B cell (primary cell): Measurements from ENCODE around the gene CMYA5. TPM values are rescaled to one million over a fixed set of nuclear protein-coding genes. Genes with fewer than 3 reads are reported as not detected.

Experiments used
- ATAC-seq: fragments of 200-7000 bp; cut with Tn5 transposase; one replicate; pipeline ENCODE4 v1.10.0; 2021; ENCODE audit warnings: low read depth, mild to moderate bottlenecking, moderate number of reproducible peaks, moderate library complexity
- CTCF ChIA-PET: fragments of 350-600 bp; sonication (Branson Sonifier 250); formaldehyde crosslinking; loops from one replicate; lab custom pipeline; 2021; ENCODE audit warnings: antibody characterized with exemption, inconsistent platforms; lab: Charles Lee
- POLR2A ChIA-PET: fragments of 350-600 bp; sonication (Branson Sonifier 250); formaldehyde crosslinking; loops from one replicate; lab custom pipeline; 2021; ENCODE audit warnings: antibody characterized with exemption; lab: Charles Lee
- DNase-seq: peaks from one replicate; pipeline ENCODE4 v3.0.0; 2013
- H2AFZ ChIP-seq: 2 replicates; pipeline ENCODE4 v1.6.1; 2012; ENCODE audit warnings: mild to moderate bottlenecking, low read depth, low read length; ENCODE audit not compliant: insufficient read depth, poor library complexity, severe bottlenecking
- H3K27ac ChIP-seq, 2 donors: 1 replicate in 1 of 2; 2 replicates in 1 of 2; pipeline ENCODE4 v1.5.1; 2012 to 2013; ENCODE audit warnings: low read length in 2 of 2, mild to moderate bottlenecking in 2 of 2, moderate library complexity in 1 of 2
- H3K27me3 ChIP-seq, 4 experiments: fragments of 200-600 bp in 1 of 4; sonication (generic) in 1 of 4; replicated peaks in 1 of 4; 1 replicate in 2 of 4; 2 replicates in 2 of 4; pipeline versions ENCODE4 v1.6.1 to v1.7.0; 2013 to 2016; ENCODE audit warnings: low read length in 3 of 4, mild to moderate bottlenecking in 2 of 4, mixed read lengths in 1 of 4, moderate library complexity in 1 of 4; ENCODE audit not compliant: insufficient read depth in 4 of 4, control insufficient read depth in 3 of 4; ENCODE audit errors: control extremely low read depth in 1 of 4
- H3K36me3 ChIP-seq, 2 experiments: replicated peaks in 1 of 2; 1 replicate in 1 of 2; 2 replicates in 1 of 2; pipeline versions ENCODE4 v1.6.1 to v1.7.1; 2013; ENCODE audit warnings: low read length in 1 of 2; ENCODE audit not compliant: insufficient read depth in 2 of 2, control insufficient read depth in 1 of 2; ENCODE audit errors: control extremely low read depth in 1 of 2, extremely low read depth in 1 of 2
- H3K4me1 ChIP-seq, 2 donors: fragments of 200-600 bp in 1 of 2; sonication (generic) in 1 of 2; 1 replicate in 1 of 2; 2 replicates in 1 of 2; pipeline versions ENCODE4 v1.5.1 to v1.6.1; 2013 to 2017; ENCODE audit warnings: low read length in 2 of 2; ENCODE audit not compliant: control insufficient read depth in 2 of 2, insufficient read depth in 2 of 2
- H3K4me2 ChIP-seq: replicated peaks from 2 replicates; pipeline ENCODE3; 2012; ENCODE audit warnings: mild to moderate bottlenecking, low read depth, low read length; ENCODE audit not compliant: poor library complexity, severe bottlenecking
- H3K4me3 ChIP-seq, 5 experiments: fragments of 200-600 bp in 1 of 5; sonication (generic) in 1 of 5; 1 replicate in 3 of 5; 2 replicates in 2 of 5; pipeline versions ENCODE4 v1.5.1 to v1.7.0; 2011 to 2016; ENCODE audit warnings: low read length in 4 of 5, mild to moderate bottlenecking in 4 of 5, low read depth in 2 of 5, control low read depth in 1 of 5, moderate library complexity in 1 of 5; ENCODE audit not compliant: insufficient read depth in 1 of 5; ENCODE audit errors: control extremely low read depth in 1 of 5, extremely low read depth in 1 of 5
- H3K79me2 ChIP-seq: fragments of 200-600 bp; sonication (generic); one replicate; pipeline ENCODE4 v1.6.0; 2016; ENCODE audit warnings: low read length; ENCODE audit not compliant: control insufficient read depth, insufficient read depth
- H3K9ac ChIP-seq: fragments of 200-600 bp; sonication (generic); 2 replicates; pipeline ENCODE4 v1.6.1; 2017; ENCODE audit warnings: mild to moderate bottlenecking, low read length, moderate library complexity
- H3K9me3 ChIP-seq, 3 donors: one replicate each; pipeline versions ENCODE4 v1.6.1 to v1.7.1; 2013; ENCODE audit warnings: low read length in 2 of 3; ENCODE audit not compliant: control insufficient read depth in 2 of 3, insufficient read depth in 1 of 3; ENCODE audit errors: control extremely low read depth in 1 of 3
- H4K20me1 ChIP-seq: 2 replicates; pipeline ENCODE4 v1.6.0; 2012; ENCODE audit warnings: mild to moderate bottlenecking, low read length; ENCODE audit not compliant: insufficient read depth, control insufficient read depth, poor library complexity, severe bottlenecking
- H3K27ac Mint-ChIP-seq: one replicate; pipeline ENCODE4 v1.8.0; 2021; ENCODE audit warnings: mixed read lengths
- H3K27me3 Mint-ChIP-seq: one replicate; pipeline ENCODE4 v1.8.0; 2021; ENCODE audit warnings: mixed read lengths
- H3K4me1 Mint-ChIP-seq: one replicate; pipeline ENCODE4 v1.8.0; 2021; ENCODE audit warnings: mixed read lengths
- H3K4me3 Mint-ChIP-seq: one replicate; pipeline ENCODE4 v1.8.0; 2021; ENCODE audit warnings: mixed read lengths
- H3K9me3 Mint-ChIP-seq: one replicate; pipeline ENCODE4 v1.8.0; 2022; ENCODE audit warnings: mixed read lengths; ENCODE audit not compliant: insufficient read depth
- EZH2 ChIP-seq: IDR thresholded peaks from 2 replicates; pipeline ENCODE4 v1.6.1; 2012; ENCODE audit warnings: borderline replicate concordance, low read depth, mild to moderate bottlenecking, moderate library complexity, low read length; ENCODE audit not compliant: insufficient read depth, poor library complexity, severe bottlenecking
- WGBS: methylation state at CpG from one replicate; pipeline ENCODE4 v1.1.5; 2013; ENCODE audit warnings: missing lambda C conversion rate; ENCODE audit not compliant: insufficient coverage; 5-methylcytosine and 5-hydroxymethylcytosine counted together
- intact Hi-C: fragments of 100-400 bp; cut with micrococcal nuclease; formaldehyde crosslinking; loops from one replicate; pipeline ENCODE4 v1.10.0; 2022
- polyA plus RNA-seq: library from polyadenylated mRNA; depleted of rRNA; stranded (reverse); fragments of >200 nt; gene quantifications from 2 replicates; pipeline ENCODE4 v1.2.3, GENCODE V29; 2012
- total RNA-seq, 2 donors: library from RNA; stranded (reverse); fragments of 120-200 nt in 1 of 2; gene quantifications; 1 replicate in 1 of 2; 2 replicates in 1 of 2; pipeline versions ENCODE4 v1.2.3 to v1.2.4, GENCODE V29; 2013 to 2022
- TF ChIP-seq, protein P1 (sequence below): fragments of 200-600 bp; IDR thresholded peaks from one replicate; pipeline ENCODE4 v1.8.0; 2022; ENCODE audit warnings: antibody characterized with exemption, mild to moderate bottlenecking

CMYA5 gene
- total and polyA plus RNA-seq, 2 donors (not counting 1 experiment from before 2014, with no cell fraction given), result 0.01 to 0.25 TPM

DNA sequence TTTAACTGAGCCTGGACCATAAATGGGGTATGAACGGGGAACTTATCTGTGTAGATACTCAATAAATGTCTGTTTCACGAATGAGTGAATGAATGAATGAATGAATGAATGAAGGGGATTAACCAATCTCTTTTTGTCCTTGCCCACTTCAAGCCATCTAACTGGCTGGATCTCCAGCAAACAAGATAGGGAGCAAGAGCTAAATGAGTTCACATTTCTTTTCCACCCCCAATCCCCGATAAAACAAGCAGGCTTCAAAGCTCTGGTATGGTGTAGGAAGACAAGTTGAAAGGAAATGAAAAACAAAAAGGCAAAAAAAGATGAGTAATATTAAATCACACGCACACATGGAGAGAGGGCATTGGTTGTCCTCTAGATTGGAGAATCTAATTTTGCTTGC, 84.0 kb downstream of the CMYA5 start:
- ChIA-PET CTCF (interaction anchor here (0.8 kb wide), 1 partner anchor 83 kb away, joined by 3 read pairs; no protein-coding TSS in a partner anchor), POLR2A (no interaction called here)
- intact Hi-C loops, result no loop called here
- Mint-ChIP-seq H3K9me3 (no peaks in the 10 kb centered on the region), H3K4me3 (no peak overlapping the region), H3K27ac (no peak overlapping the region), H3K4me1 (no peaks in the 10 kb centered on the region), H3K27me3 (peaks cover 19% of the 10 kb centered on the region)
- WGBS, result 100% methylated on average over 1 of the region's 4 CpGs
- H3K4me3 ChIP-seq, result no peak overlapping the region
- TF ChIP-seq, protein P1, sequence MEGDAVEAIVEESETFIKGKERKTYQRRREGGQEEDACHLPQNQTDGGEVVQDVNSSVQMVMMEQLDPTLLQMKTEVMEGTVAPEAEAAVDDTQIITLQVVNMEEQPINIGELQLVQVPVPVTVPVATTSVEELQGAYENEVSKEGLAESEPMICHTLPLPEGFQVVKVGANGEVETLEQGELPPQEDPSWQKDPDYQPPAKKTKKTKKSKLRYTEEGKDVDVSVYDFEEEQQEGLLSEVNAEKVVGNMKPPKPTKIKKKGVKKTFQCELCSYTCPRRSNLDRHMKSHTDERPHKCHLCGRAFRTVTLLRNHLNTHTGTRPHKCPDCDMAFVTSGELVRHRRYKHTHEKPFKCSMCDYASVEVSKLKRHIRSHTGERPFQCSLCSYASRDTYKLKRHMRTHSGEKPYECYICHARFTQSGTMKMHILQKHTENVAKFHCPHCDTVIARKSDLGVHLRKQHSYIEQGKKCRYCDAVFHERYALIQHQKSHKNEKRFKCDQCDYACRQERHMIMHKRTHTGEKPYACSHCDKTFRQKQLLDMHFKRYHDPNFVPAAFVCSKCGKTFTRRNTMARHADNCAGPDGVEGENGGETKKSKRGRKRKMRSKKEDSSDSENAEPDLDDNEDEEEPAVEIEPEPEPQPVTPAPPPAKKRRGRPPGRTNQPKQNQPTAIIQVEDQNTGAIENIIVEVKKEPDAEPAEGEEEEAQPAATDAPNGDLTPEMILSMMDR, result no peak
- no peak for TF ChIP-seq EZH2
- H3K9me3 ChIP-seq, result peaks cover 0 to 13% (median 0%) of the 10 kb centered on the region in 3 donors
- H2AFZ ChIP-seq, result no peak overlapping the region
- H3K27ac ChIP-seq, result no peak overlapping the region
- no peak overlapping the region for H3K9ac ChIP-seq
- H3K79me2 ChIP-seq, result no peaks in the 10 kb centered on the region
- H3K36me3 ChIP-seq, result no peaks in the 10 kb centered on the region
- no peaks in the 10 kb centered on the region for H4K20me1 ChIP-seq
- ATAC-seq (no peak), DNase-seq (no peak)
- H3K4me1 ChIP-seq, result no peaks in the 10 kb centered on the region
- H3K4me2 ChIP-seq, result no peak overlapping the region
- H3K27me3 ChIP-seq, result peaks cover 0 to 2% (median 0%) of the 10 kb centered on the region in 4 experiments

DNA sequence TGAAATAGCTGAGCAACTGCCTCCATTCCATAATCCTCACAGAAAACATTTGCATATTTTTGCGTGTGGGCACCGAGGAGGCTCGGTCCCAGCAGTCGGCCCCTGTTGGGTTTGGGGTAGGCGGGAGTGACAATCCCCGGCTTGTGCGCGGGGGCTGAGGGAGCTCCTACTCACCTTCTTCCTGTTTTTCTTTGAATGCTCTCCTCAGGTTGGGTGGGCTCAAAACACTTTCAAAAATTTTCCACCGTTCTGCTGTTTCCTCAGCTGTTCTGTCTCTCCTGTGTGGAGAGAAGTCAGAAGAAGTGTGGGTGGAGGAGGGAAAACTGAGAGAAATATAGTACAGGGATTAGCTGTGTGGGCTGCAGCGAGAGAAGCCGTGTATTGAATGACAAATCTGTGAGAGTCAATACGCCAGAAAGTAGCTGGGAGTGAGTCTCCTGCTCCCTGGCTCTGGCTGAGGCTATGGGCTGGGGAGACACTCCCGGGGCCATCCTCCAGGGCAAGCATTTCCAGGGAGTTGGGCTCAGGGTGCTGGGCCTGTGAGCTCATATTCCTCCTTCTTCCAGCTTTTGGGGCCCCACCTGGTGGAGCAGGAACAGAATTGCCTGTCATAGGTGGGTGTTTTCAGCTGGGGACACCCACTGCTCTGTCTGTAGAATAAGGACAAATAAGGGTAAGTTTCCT, 84.7 kb downstream of the CMYA5 start:
- POLR2A ChIA-PET, result no interaction called here
- intact Hi-C loops, result no loop called here
- no peaks in the 10 kb centered on the region for H3K79me2 ChIP-seq
- no peak overlapping the region for H3K27ac Mint-ChIP-seq
- TF ChIP-seq EZH2, result no peak
- TF ChIP-seq, protein P1, result no peak
- no peak overlapping the region for H3K4me3 ChIP-seq
- no peak for ATAC-seq
- H3K4me1 Mint-ChIP-seq, result no peaks in the 10 kb centered on the region
- H3K9me3 ChIP-seq, result peaks cover 0 to 13% (median 0%) of the 10 kb centered on the region in 3 donors
- H2AFZ ChIP-seq, result no peak overlapping the region
- no peaks in the 10 kb centered on the region for H3K36me3 ChIP-seq
- CTCF ChIA-PET, result interaction anchor here (0.8 to 1.0 kb wide), 2 partner anchors 11 to 82 kb away, joined by 3 read pairs; no protein-coding TSS in a partner anchor
- WGBS, result 91% methylated on average over 10 of the region's 13 CpGs
- H3K27ac ChIP-seq, result no peak overlapping the region
- no peak overlapping the region for H3K4me3 Mint-ChIP-seq
- no peak for DNase-seq
- no peak overlapping the region for H3K4me2 ChIP-seq
- no peak overlapping the region for H3K9ac ChIP-seq
- H3K4me1 ChIP-seq, result no peaks in the 10 kb centered on the region
- peaks cover 0 to 2% (median 0%) of the 10 kb centered on the region in 4 experiments for H3K27me3 ChIP-seq
- no peaks in the 10 kb centered on the region for H3K9me3 Mint-ChIP-seq
- no peaks in the 10 kb centered on the region for H4K20me1 ChIP-seq
- peaks cover 14% of the 10 kb centered on the region for H3K27me3 Mint-ChIP-seq
